Tibial nerve (tissue), 4 donors: ENCODE data around the gene ATP2C2. TPM values are rescaled to one million over a fixed set of nuclear protein-coding genes. Genes with fewer than 3 reads are reported as not detected.

Source experiments
- DNase-seq, 2 donors: peaks; one replicate each; pipeline ENCODE4 v3.0.0-alpha.2; 2019; ENCODE audit warnings: low spot score in 2 of 2
- H3K27ac ChIP-seq, 4 donors: fragments of 200-600 bp; sonication (generic) in 3 of 4; one replicate each; pipeline ENCODE4 v1.5.1; 2017 to 2019; ENCODE audit warnings: mild to moderate bottlenecking in 1 of 4
- H3K27me3 ChIP-seq, 2 donors: fragments of 200-600 bp; sonication (generic) in 1 of 2; one replicate each; pipeline versions ENCODE4 v1.5.1 to v1.6.0; 2017 to 2019
- H3K36me3 ChIP-seq, 3 donors: fragments of 200-600 bp; sonication (generic); one replicate each; pipeline ENCODE4 v1.5.1; 2018 to 2019
- H3K4me1 ChIP-seq, 4 donors: fragments of 200-600 bp; sonication (generic) in 3 of 4; one replicate each; pipeline ENCODE4 v1.5.1; 2017 to 2019
- H3K4me3 ChIP-seq, 4 donors: fragments of 200-600 bp; sonication (generic) in 3 of 4; one replicate each; pipeline ENCODE4 v1.5.1; 2017 to 2019; ENCODE audit warnings: mild to moderate bottlenecking in 1 of 4, moderate library complexity in 1 of 4
- H3K9me3 ChIP-seq, 4 donors: fragments of 200-600 bp; sonication (generic) in 3 of 4; one replicate each; pipeline ENCODE4 v1.5.1; 2017 to 2019
- EP300 ChIP-seq, 2 donors: sonication (generic); formaldehyde crosslinking; IDR thresholded peaks; one replicate each; pipeline ENCODE4 v1.6.1; 2017; ENCODE audit warnings: antibody characterized with exemption in 2 of 2, mild to moderate bottlenecking in 1 of 2
- POLR2A ChIP-seq, 2 donors: fragments of 450-650 bp; IDR thresholded peaks; one replicate each; pipeline ENCODE4 v1.6.1; 2017; ENCODE audit warnings: antibody characterized with exemption in 2 of 2, mild to moderate bottlenecking in 2 of 2, moderate library complexity in 2 of 2
- WGBS, 2 donors: methylation state at CpG; one replicate each; pipeline ENCODE4 v1.1.5; 2018; 5-methylcytosine and 5-hydroxymethylcytosine counted together
- total RNA-seq, 4 donors: library from RNA; depleted of rRNA; stranded (reverse); fragments of >200 nt; gene quantifications; one replicate each; pipeline ENCODE4 v1.1.0, GENCODE V29; 2016
- TF ChIP-seq, protein P1 (sequence below), 5 experiments: fragments of 200-600 bp in 3 of 5; fragments of 450-650 bp in 2 of 5; sonication (generic) in 3 of 5; IDR thresholded peaks; one replicate each; pipeline ENCODE4 v1.5.1; 2016 to 2019; ENCODE audit warnings: antibody characterized with exemption in 5 of 5, mild to moderate bottlenecking in 3 of 5, moderate library complexity in 2 of 5

The ATP2C2 gene, protein sequence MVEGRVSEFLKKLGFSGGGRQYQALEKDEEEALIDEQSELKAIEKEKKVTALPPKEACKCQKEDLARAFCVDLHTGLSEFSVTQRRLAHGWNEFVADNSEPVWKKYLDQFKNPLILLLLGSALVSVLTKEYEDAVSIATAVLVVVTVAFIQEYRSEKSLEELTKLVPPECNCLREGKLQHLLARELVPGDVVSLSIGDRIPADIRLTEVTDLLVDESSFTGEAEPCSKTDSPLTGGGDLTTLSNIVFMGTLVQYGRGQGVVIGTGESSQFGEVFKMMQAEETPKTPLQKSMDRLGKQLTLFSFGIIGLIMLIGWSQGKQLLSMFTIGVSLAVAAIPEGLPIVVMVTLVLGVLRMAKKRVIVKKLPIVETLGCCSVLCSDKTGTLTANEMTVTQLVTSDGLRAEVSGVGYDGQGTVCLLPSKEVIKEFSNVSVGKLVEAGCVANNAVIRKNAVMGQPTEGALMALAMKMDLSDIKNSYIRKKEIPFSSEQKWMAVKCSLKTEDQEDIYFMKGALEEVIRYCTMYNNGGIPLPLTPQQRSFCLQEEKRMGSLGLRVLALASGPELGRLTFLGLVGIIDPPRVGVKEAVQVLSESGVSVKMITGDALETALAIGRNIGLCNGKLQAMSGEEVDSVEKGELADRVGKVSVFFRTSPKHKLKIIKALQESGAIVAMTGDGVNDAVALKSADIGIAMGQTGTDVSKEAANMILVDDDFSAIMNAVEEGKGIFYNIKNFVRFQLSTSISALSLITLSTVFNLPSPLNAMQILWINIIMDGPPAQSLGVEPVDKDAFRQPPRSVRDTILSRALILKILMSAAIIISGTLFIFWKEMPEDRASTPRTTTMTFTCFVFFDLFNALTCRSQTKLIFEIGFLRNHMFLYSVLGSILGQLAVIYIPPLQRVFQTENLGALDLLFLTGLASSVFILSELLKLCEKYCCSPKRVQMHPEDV
- not detected for total RNA-seq

DNA sequence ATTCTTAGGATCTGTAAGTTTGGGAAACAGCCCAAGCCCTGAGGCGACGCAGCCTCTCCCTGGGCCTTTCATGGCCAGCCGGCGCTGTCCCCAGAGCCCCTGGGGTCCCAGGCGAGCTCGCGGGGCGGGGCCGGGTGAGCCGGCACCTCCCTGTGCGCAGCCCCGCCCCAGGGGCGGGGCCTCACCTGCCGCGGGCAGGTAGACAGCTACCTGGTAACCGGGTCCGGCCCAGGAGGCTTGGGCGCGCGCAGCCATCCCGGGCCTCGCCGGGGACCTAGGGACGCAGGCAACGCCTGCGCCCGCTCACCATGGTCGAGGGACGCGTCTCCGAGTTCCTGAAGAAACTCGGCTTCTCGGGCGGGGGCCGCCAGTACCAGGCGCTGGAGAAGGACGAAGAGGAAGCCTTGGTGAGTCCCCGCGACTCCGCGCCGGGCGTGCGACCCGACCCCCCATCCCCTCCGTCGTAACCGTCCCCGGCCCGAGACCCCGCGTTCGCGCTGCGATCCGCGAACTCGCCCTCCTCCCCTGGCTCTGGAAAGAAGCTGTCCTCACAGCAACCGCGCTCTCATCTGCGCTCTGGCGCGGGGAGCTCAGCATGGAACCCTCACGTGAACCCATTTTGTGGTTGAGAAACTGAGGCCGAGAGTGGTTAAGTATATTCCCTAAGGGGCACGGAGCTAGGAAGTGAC, at the start of gene ATP2C2:
Gene ATP2C2 (plus strand): TSS at position 231 of the 689 bp plus-strand sequence. CDS start 78 bp downstream, at position 309.
- WGBS, 2 donors, result 3 to 6% methylated on average over 24 to 26 of the region's 66 CpGs
- no peaks in the 10 kb centered on the region for H3K9me3 ChIP-seq
- H3K4me3 ChIP-seq, result peak within 1 kb of the TSS in 2 of 4 donors; percentile 6 to 28
- no peak for TF ChIP-seq POLR2A (IDR thresholded peaks at IDR 0.05)
- TF ChIP-seq EP300 (IDR thresholded peaks at IDR 0.05), result no peak
- TF ChIP-seq, protein P1, sequence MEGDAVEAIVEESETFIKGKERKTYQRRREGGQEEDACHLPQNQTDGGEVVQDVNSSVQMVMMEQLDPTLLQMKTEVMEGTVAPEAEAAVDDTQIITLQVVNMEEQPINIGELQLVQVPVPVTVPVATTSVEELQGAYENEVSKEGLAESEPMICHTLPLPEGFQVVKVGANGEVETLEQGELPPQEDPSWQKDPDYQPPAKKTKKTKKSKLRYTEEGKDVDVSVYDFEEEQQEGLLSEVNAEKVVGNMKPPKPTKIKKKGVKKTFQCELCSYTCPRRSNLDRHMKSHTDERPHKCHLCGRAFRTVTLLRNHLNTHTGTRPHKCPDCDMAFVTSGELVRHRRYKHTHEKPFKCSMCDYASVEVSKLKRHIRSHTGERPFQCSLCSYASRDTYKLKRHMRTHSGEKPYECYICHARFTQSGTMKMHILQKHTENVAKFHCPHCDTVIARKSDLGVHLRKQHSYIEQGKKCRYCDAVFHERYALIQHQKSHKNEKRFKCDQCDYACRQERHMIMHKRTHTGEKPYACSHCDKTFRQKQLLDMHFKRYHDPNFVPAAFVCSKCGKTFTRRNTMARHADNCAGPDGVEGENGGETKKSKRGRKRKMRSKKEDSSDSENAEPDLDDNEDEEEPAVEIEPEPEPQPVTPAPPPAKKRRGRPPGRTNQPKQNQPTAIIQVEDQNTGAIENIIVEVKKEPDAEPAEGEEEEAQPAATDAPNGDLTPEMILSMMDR (IDR thresholded peaks at IDR 0.05), result no peak
- peak within 1 kb of the TSS in 1 of 4 donors; percentile 62 for H3K27ac ChIP-seq
- H3K27me3 ChIP-seq, result peaks cover 0 to 55% of the 10 kb centered on the region in 2 donors
- H3K4me1 ChIP-seq, result peaks cover 0 to 12% (median 3%) of the 10 kb centered on the region in 4 donors
- DNase-seq, result no peak
- no peaks in the 10 kb centered on the region for H3K36me3 ChIP-seq

DNA sequence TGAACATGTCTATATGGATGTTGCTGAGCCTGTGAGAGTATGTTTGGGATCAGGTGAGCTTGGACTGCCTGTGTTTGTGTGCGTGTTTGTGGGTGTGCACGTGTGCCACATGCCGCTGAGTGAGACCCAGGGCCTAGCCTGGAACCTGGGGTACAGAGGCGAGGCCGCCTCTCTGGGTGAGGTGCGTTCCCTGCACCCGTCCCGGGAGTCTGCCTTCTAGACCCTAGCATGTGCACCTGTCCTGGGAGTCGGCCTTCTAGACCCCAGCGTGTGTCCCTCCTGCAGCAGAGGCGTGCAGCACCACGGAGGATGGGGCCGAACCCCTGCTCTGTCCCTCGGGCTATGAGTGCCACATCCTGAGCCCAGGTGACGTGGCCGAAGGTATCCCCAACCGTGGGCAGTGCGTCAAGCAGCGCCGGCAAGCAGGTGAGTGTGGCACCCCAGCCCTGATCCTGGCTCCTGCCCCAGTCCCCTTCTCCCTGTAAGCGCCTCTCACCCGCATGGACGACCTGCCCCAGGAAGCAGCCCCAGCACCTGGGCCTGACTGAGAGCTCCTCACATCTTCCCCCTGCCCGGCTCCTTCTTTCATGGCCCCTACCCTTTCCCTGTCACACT, 49.1 kb upstream of the ATP2C2 start:
- WGBS, 2 donors, result 89 to 93% methylated on average over 12 to 14 of the region's 24 CpGs
- no peak for DNase-seq
- H3K4me1 ChIP-seq, result no peaks in the 10 kb centered on the region
- peaks cover 0 to 8% (median 0%) of the 10 kb centered on the region in 4 donors for H3K9me3 ChIP-seq
- peaks cover 0 to 5% (median 0%) of the 10 kb centered on the region in 3 donors for H3K36me3 ChIP-seq
- H3K4me3 ChIP-seq, result no peak overlapping the region
- no peaks in the 10 kb centered on the region for H3K27me3 ChIP-seq
- TF ChIP-seq EP300 (IDR thresholded peaks at IDR 0.05) (no peak), POLR2A (IDR thresholded peaks at IDR 0.05) (no peak)
- TF ChIP-seq, protein P1 (IDR thresholded peaks at IDR 0.05), result no peak
- no peak overlapping the region for H3K27ac ChIP-seq

DNA sequence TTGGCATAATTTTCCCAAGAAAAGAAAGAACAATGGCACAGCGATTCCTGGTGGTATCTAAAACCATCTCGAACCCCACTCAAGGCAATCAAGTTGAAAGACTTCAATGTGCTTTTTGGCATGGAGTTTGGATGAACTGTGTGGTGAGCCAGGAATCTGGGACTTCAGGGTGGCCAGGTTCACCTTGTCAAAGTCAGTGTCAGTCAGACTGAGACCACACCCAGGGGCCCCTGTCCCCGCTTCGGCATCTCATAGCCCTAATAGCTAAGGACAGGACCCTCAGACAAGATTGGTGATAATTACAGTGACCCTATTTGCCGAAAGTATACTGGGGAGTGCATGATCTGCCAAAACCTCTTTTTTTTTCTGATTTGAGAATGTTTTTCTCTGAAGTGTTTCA, 47.8 kb upstream of the ATP2C2 start:
- Histone ChIP-seq H3K27me3 (no peaks in the 10 kb centered on the region), H3K27ac (no peak overlapping the region), H3K36me3 (peaks cover 0 to 5% (median 0%) of the 10 kb centered on the region in 3 donors), H3K4me3 (no peak overlapping the region), H3K9me3 (peaks cover 0 to 8% (median 0%) of the 10 kb centered on the region in 4 donors), H3K4me1 (no peaks in the 10 kb centered on the region)
- TF ChIP-seq, protein P1 (IDR thresholded peaks at IDR 0.05), result no peak
- TF ChIP-seq POLR2A (IDR thresholded peaks at IDR 0.05), result no peak
- TF ChIP-seq EP300 (IDR thresholded peaks at IDR 0.05), result no peak
- DNase-seq, result no peak
- 69 to 81% methylated on average over 5 of the region's 5 CpGs for WGBS, 2 donors

DNA sequence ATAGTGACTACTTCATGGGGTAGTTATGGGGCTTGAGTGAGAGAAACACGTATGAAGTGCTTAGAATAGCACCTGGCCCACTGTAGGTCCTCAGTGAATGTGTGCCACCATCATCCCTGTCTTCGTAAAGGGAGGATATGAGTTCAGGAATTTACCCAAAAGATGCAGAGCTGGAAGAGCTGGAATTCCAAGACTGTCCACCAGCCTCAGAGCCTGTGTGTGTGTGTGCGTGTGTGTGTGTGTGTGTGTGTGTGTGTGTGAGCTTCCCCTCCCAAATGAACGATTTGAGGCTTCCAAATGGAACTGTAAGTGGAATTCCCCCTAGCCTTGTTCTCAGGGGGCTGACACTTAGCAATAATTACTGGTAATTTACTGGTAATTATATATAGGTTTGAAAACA, 46.4 kb upstream of the ATP2C2 start:
- Histone ChIP-seq H3K9me3 (peaks cover 0 to 8% (median 0%) of the 10 kb centered on the region in 4 donors), H3K36me3 (peaks cover 0 to 5% (median 0%) of the 10 kb centered on the region in 3 donors), H3K4me3 (no peak overlapping the region), H3K4me1 (no peaks in the 10 kb centered on the region), H3K27me3 (no peaks in the 10 kb centered on the region), H3K27ac (no peak overlapping the region)
- 49 to 56% methylated on average over 4 of the region's 4 CpGs for WGBS, 2 donors
- TF ChIP-seq, protein P1 (IDR thresholded peaks at IDR 0.05), result no peak
- DNase-seq, result no peak
